B cell (primary cell): ENCODE data around the gene RAB39B. TPM values are rescaled to one million over a fixed set of nuclear protein-coding genes. Genes with fewer than 3 reads are reported as not detected.

Experiments
- ATAC-seq: fragments of 200-7000 bp; cut with Tn5 transposase; one replicate; pipeline ENCODE4 v1.10.0; 2021; ENCODE audit warnings: low read depth, mild to moderate bottlenecking, moderate number of reproducible peaks, moderate library complexity
- CTCF ChIA-PET: fragments of 350-600 bp; sonication (Branson Sonifier 250); formaldehyde crosslinking; loops from one replicate; lab custom pipeline; 2021; ENCODE audit warnings: antibody characterized with exemption, inconsistent platforms; lab: Charles Lee
- POLR2A ChIA-PET: fragments of 350-600 bp; sonication (Branson Sonifier 250); formaldehyde crosslinking; loops from one replicate; lab custom pipeline; 2021; ENCODE audit warnings: antibody characterized with exemption; lab: Charles Lee
- DNase-seq: peaks from one replicate; pipeline ENCODE4 v3.0.0; 2013
- H2AFZ ChIP-seq: 2 replicates; pipeline ENCODE4 v1.6.1; 2012; ENCODE audit warnings: mild to moderate bottlenecking, low read depth, low read length; ENCODE audit not compliant: insufficient read depth, poor library complexity, severe bottlenecking
- H3K27ac ChIP-seq, 2 donors: 1 replicate in 1 of 2; 2 replicates in 1 of 2; pipeline ENCODE4 v1.5.1; 2012 to 2013; ENCODE audit warnings: low read length in 2 of 2, mild to moderate bottlenecking in 2 of 2, moderate library complexity in 1 of 2
- H3K27me3 ChIP-seq, 4 experiments: fragments of 200-600 bp in 1 of 4; sonication (generic) in 1 of 4; replicated peaks in 1 of 4; 1 replicate in 2 of 4; 2 replicates in 2 of 4; pipeline versions ENCODE4 v1.6.1 to v1.7.0; 2013 to 2016; ENCODE audit warnings: low read length in 3 of 4, mild to moderate bottlenecking in 2 of 4, mixed read lengths in 1 of 4, moderate library complexity in 1 of 4; ENCODE audit not compliant: insufficient read depth in 4 of 4, control insufficient read depth in 3 of 4; ENCODE audit errors: control extremely low read depth in 1 of 4
- H3K36me3 ChIP-seq, 2 experiments: replicated peaks in 1 of 2; 1 replicate in 1 of 2; 2 replicates in 1 of 2; pipeline versions ENCODE4 v1.6.1 to v1.7.1; 2013; ENCODE audit warnings: low read length in 1 of 2; ENCODE audit not compliant: insufficient read depth in 2 of 2, control insufficient read depth in 1 of 2; ENCODE audit errors: control extremely low read depth in 1 of 2, extremely low read depth in 1 of 2
- H3K4me1 ChIP-seq, 2 donors: fragments of 200-600 bp in 1 of 2; sonication (generic) in 1 of 2; 1 replicate in 1 of 2; 2 replicates in 1 of 2; pipeline versions ENCODE4 v1.5.1 to v1.6.1; 2013 to 2017; ENCODE audit warnings: low read length in 2 of 2; ENCODE audit not compliant: control insufficient read depth in 2 of 2, insufficient read depth in 2 of 2
- H3K4me2 ChIP-seq: replicated peaks from 2 replicates; pipeline ENCODE3; 2012; ENCODE audit warnings: mild to moderate bottlenecking, low read depth, low read length; ENCODE audit not compliant: poor library complexity, severe bottlenecking
- H3K4me3 ChIP-seq, 5 experiments: fragments of 200-600 bp in 1 of 5; sonication (generic) in 1 of 5; 1 replicate in 3 of 5; 2 replicates in 2 of 5; pipeline versions ENCODE4 v1.5.1 to v1.7.0; 2011 to 2016; ENCODE audit warnings: low read length in 4 of 5, mild to moderate bottlenecking in 4 of 5, low read depth in 2 of 5, control low read depth in 1 of 5, moderate library complexity in 1 of 5; ENCODE audit not compliant: insufficient read depth in 1 of 5; ENCODE audit errors: control extremely low read depth in 1 of 5, extremely low read depth in 1 of 5
- H3K79me2 ChIP-seq: fragments of 200-600 bp; sonication (generic); one replicate; pipeline ENCODE4 v1.6.0; 2016; ENCODE audit warnings: low read length; ENCODE audit not compliant: control insufficient read depth, insufficient read depth
- H3K9ac ChIP-seq: fragments of 200-600 bp; sonication (generic); 2 replicates; pipeline ENCODE4 v1.6.1; 2017; ENCODE audit warnings: mild to moderate bottlenecking, low read length, moderate library complexity
- H3K9me3 ChIP-seq, 3 donors: one replicate each; pipeline versions ENCODE4 v1.6.1 to v1.7.1; 2013; ENCODE audit warnings: low read length in 2 of 3; ENCODE audit not compliant: control insufficient read depth in 2 of 3, insufficient read depth in 1 of 3; ENCODE audit errors: control extremely low read depth in 1 of 3
- H4K20me1 ChIP-seq: 2 replicates; pipeline ENCODE4 v1.6.0; 2012; ENCODE audit warnings: mild to moderate bottlenecking, low read length; ENCODE audit not compliant: insufficient read depth, control insufficient read depth, poor library complexity, severe bottlenecking
- H3K27ac Mint-ChIP-seq: one replicate; pipeline ENCODE4 v1.8.0; 2021; ENCODE audit warnings: mixed read lengths
- H3K27me3 Mint-ChIP-seq: one replicate; pipeline ENCODE4 v1.8.0; 2021; ENCODE audit warnings: mixed read lengths
- H3K4me1 Mint-ChIP-seq: one replicate; pipeline ENCODE4 v1.8.0; 2021; ENCODE audit warnings: mixed read lengths
- H3K4me3 Mint-ChIP-seq: one replicate; pipeline ENCODE4 v1.8.0; 2021; ENCODE audit warnings: mixed read lengths
- H3K9me3 Mint-ChIP-seq: one replicate; pipeline ENCODE4 v1.8.0; 2022; ENCODE audit warnings: mixed read lengths; ENCODE audit not compliant: insufficient read depth
- CTCF ChIP-seq: fragments of 200-600 bp; IDR thresholded peaks from one replicate; pipeline ENCODE4 v1.8.0; 2022; ENCODE audit warnings: antibody characterized with exemption, mild to moderate bottlenecking
- EZH2 ChIP-seq: IDR thresholded peaks from 2 replicates; pipeline ENCODE4 v1.6.1; 2012; ENCODE audit warnings: borderline replicate concordance, low read depth, mild to moderate bottlenecking, moderate library complexity, low read length; ENCODE audit not compliant: insufficient read depth, poor library complexity, severe bottlenecking
- WGBS: methylation state at CpG from one replicate; pipeline ENCODE4 v1.1.5; 2013; ENCODE audit warnings: missing lambda C conversion rate; ENCODE audit not compliant: insufficient coverage; 5-methylcytosine and 5-hydroxymethylcytosine counted together
- intact Hi-C: fragments of 100-400 bp; cut with micrococcal nuclease; formaldehyde crosslinking; loops from one replicate; pipeline ENCODE4 v1.10.0; 2022
- polyA plus RNA-seq: library from polyadenylated mRNA; depleted of rRNA; stranded (reverse); fragments of >200 nt; gene quantifications from 2 replicates; pipeline ENCODE4 v1.2.3, GENCODE V29; 2012
- total RNA-seq, 2 donors: library from RNA; stranded (reverse); fragments of 120-200 nt in 1 of 2; gene quantifications; 1 replicate in 1 of 2; 2 replicates in 1 of 2; pipeline versions ENCODE4 v1.2.3 to v1.2.4, GENCODE V29; 2013 to 2022

Gene RAB39B
- total and polyA plus RNA-seq, 2 donors (not counting 1 experiment from before 2014, with no cell fraction given), result 2.0 to 8.8 TPM

- POLR2A ChIA-PET, result interaction anchor here (0.6 to 1.7 kb wide), 3 partner anchors 46 to 299 kb away, joined by 3 to 5 read pairs (median 4); partner anchors contain the start of gene RAB39B
- under 1% methylated on average over 26 of the region's 53 CpGs for WGBS
- H3K4me3 Mint-ChIP-seq, result peak within 1 kb of the TSS; percentile 93
- H4K20me1 ChIP-seq, result no peaks in the 10 kb centered on the region
- peak within 1 kb of the TSS; percentile 79 to 87 for H3K27ac ChIP-seq
- TF ChIP-seq EZH2 (no peak), CTCF (peak; percentile 64)
- DNase-seq (peak; percentile 90), ATAC-seq (peak; percentile 98)
- H3K4me2 ChIP-seq, result peak within 1 kb of the TSS; percentile 72
- peaks cover 24% of the 10 kb centered on the region for H3K79me2 ChIP-seq
- intact Hi-C loops, result loop anchor here (1.0 to 5.0 kb wide), 3 partner anchors 48 to 236 kb away; partner anchors contain the start of genes FUNDC2 and RAB39B
- no peaks in the 10 kb centered on the region for H3K9me3 ChIP-seq
- no peaks in the 10 kb centered on the region for H3K9me3 Mint-ChIP-seq
- H3K36me3 ChIP-seq, result peaks cover 0 to 5% of the 10 kb centered on the region in 2 experiments
- CTCF ChIA-PET, result interaction anchor here (0.7 to 2.0 kb wide), 6 partner anchors 9 to 506 kb away, joined by 3 to 7 read pairs (median 4); partner anchors contain the start of gene RAB39B
- peaks cover 25% of the 10 kb centered on the region for H3K4me1 Mint-ChIP-seq
- no peaks in the 10 kb centered on the region for H3K27me3 ChIP-seq
- H3K4me1 ChIP-seq, result peaks cover 10 to 11% of the 10 kb centered on the region in 2 donors
- H2AFZ ChIP-seq, result peak within 1 kb of the TSS; percentile 97
- H3K9ac ChIP-seq, result peak within 1 kb of the TSS; percentile 78
- peak within 1 kb of the TSS; percentile 91 for H3K27ac Mint-ChIP-seq
- no peaks in the 10 kb centered on the region for H3K27me3 Mint-ChIP-seq
- H3K4me3 ChIP-seq, result peak within 1 kb of the TSS; percentile 74 to 85 (median 79)
Observed at GRCh38 chrX:155216179-155216939, 47.9 kb downstream of the RAB39B start, which contains the start of gene VBP1. Gene VBP1 (plus strand): TSS chrX:155216460. CDS start chrX:155216483, 23 bp downstream.
